ENCODE data around the gene NFKBIL1.

The NFKBIL1 gene

GRCh38 chr6:31569861-31570536, 22.6 kb downstream of the NFKBIL1 start:
- no peak overlapping the region for H3K27ac ChIP-seq
- ChIA-PET POLR2A (ENCODE audit: low non-redundant PET) (no interaction called here), CTCF (interaction anchor here (0.6 kb wide), 1 partner anchor 171 kb away, joined by 5 read pairs; no protein-coding TSS in a partner anchor)
- TF ChIP-seq CTCF (conservative IDR thresholded peaks at IDR 0.05; ENCODE audit: low read depth) = no peak
- no peak for DNase-seq (ENCODE audit: low spot score)

- H3K27ac ChIP-seq = no peak within 1 kb of the TSS
- CTCF ChIA-PET = interaction anchor here (0.6 kb wide), 1 partner anchor 145 kb away, joined by 3 read pairs; no protein-coding TSS in a partner anchor
- POLR2A ChIA-PET (ENCODE audit: low non-redundant PET) = interaction anchor here (0.6 kb wide), 1 partner anchor 66 kb away, joined by 3 read pairs; no protein-coding TSS in a partner anchor
Observed at GRCh38 chr6:31572041-31572911, 24.9 kb downstream of the NFKBIL1 start, which contains the start of gene LTA. Gene LTA, plus strand, starts transcription at chr6:31572289. Its CDS starts 454 bp downstream, at chr6:31572743.

GRCh38 chr6:31573239-31574105, 26.1 kb downstream of the NFKBIL1 start:
- POLR2A ChIA-PET (ENCODE audit: low non-redundant PET) = no interaction called here
- CTCF ChIA-PET = interaction anchor here (0.6 to 1.3 kb wide), 3 partner anchors 18 to 144 kb away, joined by 3 to 6 read pairs (median 3); no protein-coding TSS in a partner anchor
- H3K27ac ChIP-seq = no peak overlapping the region
- DNase-seq (ENCODE audit: low spot score) = no peak
- TF ChIP-seq CTCF (conservative IDR thresholded peaks at IDR 0.05; ENCODE audit: low read depth) = no peak

More at GRCh38 chr6:31572041-31572911, 24.9 kb downstream of the NFKBIL1 start, which contains the start of gene LTA:
- DNase-seq (ENCODE audit: low spot score) = no peak
- TF ChIP-seq CTCF (conservative IDR thresholded peaks at IDR 0.05; ENCODE audit: low read depth) = no peak

- no peak for DNase-seq (ENCODE audit: low spot score)
- CTCF ChIA-PET = interaction anchor here (0.7 to 1.3 kb wide), 2 partner anchors 17 to 24 kb away, joined by 3 to 6 read pairs; no protein-coding TSS in a partner anchor
- no peak overlapping the region for H3K27ac ChIP-seq
- POLR2A ChIA-PET (ENCODE audit: low non-redundant PET) = no interaction called here
- TF ChIP-seq CTCF (conservative IDR thresholded peaks at IDR 0.05; ENCODE audit: low read depth) = no peak
Observed at GRCh38 chr6:31574106-31575061, 27.0 kb downstream of the NFKBIL1 start.

GRCh38 chr6:31575335-31575901, 28.0 kb downstream of the NFKBIL1 start, which contains the start of gene TNF:
Gene TNF, plus strand, starts transcription at chr6:31575565. Its CDS starts 177 bp downstream, at chr6:31575742.
- ChIA-PET POLR2A (ENCODE audit: low non-redundant PET) (no interaction called here), CTCF (no interaction called here)
- no peak for TF ChIP-seq CTCF (conservative IDR thresholded peaks at IDR 0.05; ENCODE audit: low read depth)
- DNase-seq (ENCODE audit: low spot score) = no peak
- no peak within 1 kb of the TSS for H3K27ac ChIP-seq
